PC-3 (cell line): ENCODE results near the gene SFMBT2.
"Not testable (repeated sequence)": the region's sequence is repeated elsewhere in the genome, so short reads cannot be mapped to it uniquely, and the experiment has no call there.

Source experiments
- CTCF ChIP-seq: fragments of 300-600 bp; sonication (generic); conservative IDR thresholded peaks from 2 replicates; pipeline ENCODE4 v1.5.1; 2017; ENCODE audit warnings: antibody characterized with exemption, low read depth, mild to moderate bottlenecking, low read length
- EZH2 ChIP-seq: fragments of 300-600 bp; sonication (generic); IDR thresholded peaks from one replicate; pipeline ENCODE4 v1.6.1; 2017; ENCODE audit warnings: antibody characterized with exemption, mild to moderate bottlenecking, low read length; ENCODE audit not compliant: unreplicated experiment

GRCh38 chr10:7212696-7213095 lies 198.1 kb downstream of the SFMBT2 start:
- not testable (repeated sequence) for TF ChIP-seq CTCF, EZH2
